Retinal pigment epithelial cell (primary cell): ENCODE data around the gene SPNS3.

ENCODE experiments used
- DNase-seq: peaks from one replicate; pipeline ENCODE4 v3.0.0-alpha.2; 2010; ENCODE audit warnings: low read depth
- H3K4me3 ChIP-seq: 2 replicates; pipeline ENCODE4 v1.5.1; 2011; ENCODE audit warnings: mild to moderate bottlenecking, low read length, control low read depth, moderate library complexity
- CTCF ChIP-seq: conservative IDR thresholded peaks from 2 replicates; pipeline ENCODE4 v1.5.1; 2011; ENCODE audit warnings: low read depth, low read length, control low read depth, inconsistent platforms

Gene SPNS3

GRCh38 chr17:4465786-4466185, 32.0 kb downstream of the SPNS3 start:
- TF ChIP-seq CTCF = no peak
- DNase-seq = no peak
- H3K4me3 ChIP-seq = no peak overlapping the region

GRCh38 chr17:4467287-4467686, 33.5 kb downstream of the SPNS3 start:
- H3K4me3 ChIP-seq = no peak overlapping the region
- TF ChIP-seq CTCF = no peak
- no peak for DNase-seq

- no peak for TF ChIP-seq CTCF
- DNase-seq = no peak
These were observed 35.8 kb downstream of the SPNS3 start for GRCh38 chr17:4469552-4469951.

GRCh38 chr17:4472286-4472685, 38.5 kb downstream of the SPNS3 start:
- TF ChIP-seq CTCF = no peak
- H3K4me3 ChIP-seq = no peak overlapping the region
- DNase-seq = no peak

More at GRCh38 chr17:4469552-4469951, 35.8 kb downstream of the SPNS3 start:
- no peak overlapping the region for H3K4me3 ChIP-seq

GRCh38 chr17:4474093-4474492, 40.4 kb downstream of the SPNS3 start:
- TF ChIP-seq CTCF = no peak
- no peak overlapping the region for H3K4me3 ChIP-seq
- DNase-seq = no peak

GRCh38 chr17:4475001-4475400, 41.3 kb downstream of the SPNS3 start:
- H3K4me3 ChIP-seq = no peak overlapping the region
- TF ChIP-seq CTCF = no peak
- no peak for DNase-seq

GRCh38 chr17:4475463-4475862, 41.7 kb downstream of the SPNS3 start:
- no peak for DNase-seq
- TF ChIP-seq CTCF = peak; percentile 2
- no peak overlapping the region for H3K4me3 ChIP-seq
